Measurements from ENCODE around the gene LBX2.

- TF ChIP-seq, protein P1, sequence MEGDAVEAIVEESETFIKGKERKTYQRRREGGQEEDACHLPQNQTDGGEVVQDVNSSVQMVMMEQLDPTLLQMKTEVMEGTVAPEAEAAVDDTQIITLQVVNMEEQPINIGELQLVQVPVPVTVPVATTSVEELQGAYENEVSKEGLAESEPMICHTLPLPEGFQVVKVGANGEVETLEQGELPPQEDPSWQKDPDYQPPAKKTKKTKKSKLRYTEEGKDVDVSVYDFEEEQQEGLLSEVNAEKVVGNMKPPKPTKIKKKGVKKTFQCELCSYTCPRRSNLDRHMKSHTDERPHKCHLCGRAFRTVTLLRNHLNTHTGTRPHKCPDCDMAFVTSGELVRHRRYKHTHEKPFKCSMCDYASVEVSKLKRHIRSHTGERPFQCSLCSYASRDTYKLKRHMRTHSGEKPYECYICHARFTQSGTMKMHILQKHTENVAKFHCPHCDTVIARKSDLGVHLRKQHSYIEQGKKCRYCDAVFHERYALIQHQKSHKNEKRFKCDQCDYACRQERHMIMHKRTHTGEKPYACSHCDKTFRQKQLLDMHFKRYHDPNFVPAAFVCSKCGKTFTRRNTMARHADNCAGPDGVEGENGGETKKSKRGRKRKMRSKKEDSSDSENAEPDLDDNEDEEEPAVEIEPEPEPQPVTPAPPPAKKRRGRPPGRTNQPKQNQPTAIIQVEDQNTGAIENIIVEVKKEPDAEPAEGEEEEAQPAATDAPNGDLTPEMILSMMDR (IDR thresholded peaks at IDR 0.05), result no peak
- TF ChIP-seq EP300 (IDR thresholded peaks at IDR 0.05), result no peak
- no peak for TF ChIP-seq POLR2A (IDR thresholded peaks at IDR 0.05)
- no peak for TF ChIP-seq POLR2AphosphoS5 (IDR thresholded peaks at IDR 0.05)
Measured at GRCh38 chr2:74540291-74540690, 40.9 kb upstream of the LBX2 start.

All from gastroesophageal sphincter (tissue), 3 donors.